HG02885 (cell line): ENCODE results near the gene PEAK3.

ENCODE experiments used
- ATAC-seq: cut with Tn5 transposase; IDR thresholded peaks from one replicate; pipeline ENCODE4 v1.9.1; 2021; ENCODE audit warnings: mild to moderate bottlenecking; ENCODE audit not compliant: unreplicated experiment, poor library complexity

Gene PEAK3

GRCh38 chr19:2253106-2254063 is 28.6 kb downstream of the PEAK3 start:
- ATAC-seq, result no peak

- no peak for ATAC-seq
Measured at GRCh38 chr19:2252797-2253105, 29.2 kb downstream of the PEAK3 start.

GRCh38 chr19:2252055-2252796 is 29.7 kb downstream of the PEAK3 start:
- ATAC-seq, result no peak

- no peak for ATAC-seq
Measured at GRCh38 chr19:2251106-2252054, 30.6 kb downstream of the PEAK3 start.

- ATAC-seq, result no peak
Measured at GRCh38 chr19:2250766-2251105, 31.2 kb downstream of the PEAK3 start.

- ATAC-seq, result no peak
Measured at GRCh38 chr19:2249880-2250765, 31.9 kb downstream of the PEAK3 start.

- ATAC-seq, result no peak
Measured at GRCh38 chr19:2249010-2249866, 32.7 kb downstream of the PEAK3 start, which contains the start of gene AMH. AMH (plus strand) TSS chr19:2249323; CDS start chr19:2249333, 10 bp downstream.

- ATAC-seq, result no peak
Measured at GRCh38 chr19:2248136-2249009, 33.6 kb downstream of the PEAK3 start.

GRCh38 chr19:2247433-2248101 is 34.4 kb downstream of the PEAK3 start:
- no peak for ATAC-seq

GRCh38 chr19:2246801-2247361 is 35.1 kb downstream of the PEAK3 start:
- ATAC-seq, result no peak

- ATAC-seq, result no peak
Measured at GRCh38 chr19:2246014-2246620, 35.9 kb downstream of the PEAK3 start.

GRCh38 chr19:2245273-2245672 is 36.7 kb downstream of the PEAK3 start:
- ATAC-seq, result no peak

- ATAC-seq, result no peak
Measured at GRCh38 chr19:2244486-2244885, 37.5 kb downstream of the PEAK3 start.

- no peak for ATAC-seq
Measured at GRCh38 chr19:2244125-2244411, 37.9 kb downstream of the PEAK3 start.

- ATAC-seq, result no peak
Measured at GRCh38 chr19:2243274-2244124, 38.5 kb downstream of the PEAK3 start.

- ATAC-seq, result no peak
Measured at GRCh38 chr19:2242816-2243215, 39.2 kb downstream of the PEAK3 start.
